ENCODE results near the gene GNG7.

DNA sequence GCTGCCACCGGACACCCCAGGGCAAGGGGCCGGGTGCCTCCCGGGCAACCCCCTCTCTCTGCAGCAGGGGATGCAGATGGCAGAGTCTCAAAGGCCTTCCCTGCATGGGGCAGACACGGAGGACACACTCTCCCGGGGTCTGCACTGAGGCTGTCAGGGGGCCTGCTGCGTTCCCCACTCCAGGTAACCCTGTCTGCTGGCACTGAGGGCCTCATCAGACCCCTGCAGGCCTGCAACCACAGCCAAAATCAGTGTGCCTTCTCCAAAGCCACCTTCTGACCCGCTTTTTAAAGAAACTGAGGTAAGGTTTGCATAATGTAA is 93.9 kb downstream of the GNG7 start:
- TF ChIP-seq PATZ1 (CRISPR knock-in tag; IDR thresholded peaks at IDR 0.05; ENCODE audit: borderline replicate concordance) (no peak), ZFP3 (CRISPR knock-in tag; IDR thresholded peaks at IDR 0.05) (no peak), SNAI2 (CRISPR knock-in tag; IDR thresholded peaks at IDR 0.05) (no peak), OSR1 (CRISPR knock-in tag; IDR thresholded peaks at IDR 0.05) (no peak), CREB5 (CRISPR knock-in tag; IDR thresholded peaks at IDR 0.05; ENCODE audit: low read depth) (no peak), RARB (CRISPR knock-in tag; IDR thresholded peaks at IDR 0.05) (no peak), BACH2 (CRISPR knock-in tag; IDR thresholded peaks at IDR 0.05; ENCODE audit: borderline replicate concordance) (no peak), CSDC2 (CRISPR knock-in tag; IDR thresholded peaks at IDR 0.05) (no peak), ZFP30 (CRISPR knock-in tag; IDR thresholded peaks at IDR 0.05) (no peak)
- TF ChIP-seq, protein P1, sequence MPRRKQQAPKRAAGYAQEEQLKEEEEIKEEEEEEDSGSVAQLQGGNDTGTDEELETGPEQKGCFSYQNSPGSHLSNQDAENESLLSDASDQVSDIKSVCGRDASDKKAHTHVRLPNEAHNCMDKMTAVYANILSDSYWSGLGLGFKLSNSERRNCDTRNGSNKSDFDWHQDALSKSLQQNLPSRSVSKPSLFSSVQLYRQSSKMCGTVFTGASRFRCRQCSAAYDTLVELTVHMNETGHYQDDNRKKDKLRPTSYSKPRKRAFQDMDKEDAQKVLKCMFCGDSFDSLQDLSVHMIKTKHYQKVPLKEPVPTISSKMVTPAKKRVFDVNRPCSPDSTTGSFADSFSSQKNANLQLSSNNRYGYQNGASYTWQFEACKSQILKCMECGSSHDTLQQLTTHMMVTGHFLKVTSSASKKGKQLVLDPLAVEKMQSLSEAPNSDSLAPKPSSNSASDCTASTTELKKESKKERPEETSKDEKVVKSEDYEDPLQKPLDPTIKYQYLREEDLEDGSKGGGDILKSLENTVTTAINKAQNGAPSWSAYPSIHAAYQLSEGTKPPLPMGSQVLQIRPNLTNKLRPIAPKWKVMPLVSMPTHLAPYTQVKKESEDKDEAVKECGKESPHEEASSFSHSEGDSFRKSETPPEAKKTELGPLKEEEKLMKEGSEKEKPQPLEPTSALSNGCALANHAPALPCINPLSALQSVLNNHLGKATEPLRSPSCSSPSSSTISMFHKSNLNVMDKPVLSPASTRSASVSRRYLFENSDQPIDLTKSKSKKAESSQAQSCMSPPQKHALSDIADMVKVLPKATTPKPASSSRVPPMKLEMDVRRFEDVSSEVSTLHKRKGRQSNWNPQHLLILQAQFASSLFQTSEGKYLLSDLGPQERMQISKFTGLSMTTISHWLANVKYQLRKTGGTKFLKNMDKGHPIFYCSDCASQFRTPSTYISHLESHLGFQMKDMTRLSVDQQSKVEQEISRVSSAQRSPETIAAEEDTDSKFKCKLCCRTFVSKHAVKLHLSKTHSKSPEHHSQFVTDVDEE (CRISPR knock-in tag; IDR thresholded peaks at IDR 0.05) = no peak
- TF ChIP-seq, protein P2, sequence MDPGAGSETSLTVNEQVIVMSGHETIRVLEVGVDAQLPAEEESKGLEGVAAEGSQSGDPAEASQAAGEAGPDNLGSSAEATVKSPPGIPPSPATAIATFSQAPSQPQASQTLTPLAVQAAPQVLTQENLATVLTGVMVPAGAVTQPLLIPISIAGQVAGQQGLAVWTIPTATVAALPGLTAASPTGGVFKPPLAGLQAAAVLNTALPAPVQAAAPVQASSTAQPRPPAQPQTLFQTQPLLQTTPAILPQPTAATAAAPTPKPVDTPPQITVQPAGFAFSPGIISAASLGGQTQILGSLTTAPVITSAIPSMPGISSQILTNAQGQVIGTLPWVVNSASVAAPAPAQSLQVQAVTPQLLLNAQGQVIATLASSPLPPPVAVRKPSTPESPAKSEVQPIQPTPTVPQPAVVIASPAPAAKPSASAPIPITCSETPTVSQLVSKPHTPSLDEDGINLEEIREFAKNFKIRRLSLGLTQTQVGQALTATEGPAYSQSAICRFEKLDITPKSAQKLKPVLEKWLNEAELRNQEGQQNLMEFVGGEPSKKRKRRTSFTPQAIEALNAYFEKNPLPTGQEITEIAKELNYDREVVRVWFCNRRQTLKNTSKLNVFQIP (CRISPR knock-in tag; IDR thresholded peaks at IDR 0.05; ENCODE audit: borderline replicate concordance, low read depth) = no peak
